ENCODE results near the gene ARL14EP.

Gene ARL14EP

GRCh38 chr11:30285416-30286121 lies 37.3 kb upstream of the ARL14EP start:
- H3K4me3 ChIP-seq (ENCODE audit: low read depth, low read length), result no peak overlapping the region
- TF ChIP-seq, protein P1, sequence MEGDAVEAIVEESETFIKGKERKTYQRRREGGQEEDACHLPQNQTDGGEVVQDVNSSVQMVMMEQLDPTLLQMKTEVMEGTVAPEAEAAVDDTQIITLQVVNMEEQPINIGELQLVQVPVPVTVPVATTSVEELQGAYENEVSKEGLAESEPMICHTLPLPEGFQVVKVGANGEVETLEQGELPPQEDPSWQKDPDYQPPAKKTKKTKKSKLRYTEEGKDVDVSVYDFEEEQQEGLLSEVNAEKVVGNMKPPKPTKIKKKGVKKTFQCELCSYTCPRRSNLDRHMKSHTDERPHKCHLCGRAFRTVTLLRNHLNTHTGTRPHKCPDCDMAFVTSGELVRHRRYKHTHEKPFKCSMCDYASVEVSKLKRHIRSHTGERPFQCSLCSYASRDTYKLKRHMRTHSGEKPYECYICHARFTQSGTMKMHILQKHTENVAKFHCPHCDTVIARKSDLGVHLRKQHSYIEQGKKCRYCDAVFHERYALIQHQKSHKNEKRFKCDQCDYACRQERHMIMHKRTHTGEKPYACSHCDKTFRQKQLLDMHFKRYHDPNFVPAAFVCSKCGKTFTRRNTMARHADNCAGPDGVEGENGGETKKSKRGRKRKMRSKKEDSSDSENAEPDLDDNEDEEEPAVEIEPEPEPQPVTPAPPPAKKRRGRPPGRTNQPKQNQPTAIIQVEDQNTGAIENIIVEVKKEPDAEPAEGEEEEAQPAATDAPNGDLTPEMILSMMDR (IDR thresholded peaks at IDR 0.05; ENCODE audit: low read depth, low read length), result no peak

- TF ChIP-seq, protein P1 (IDR thresholded peaks at IDR 0.05; ENCODE audit: low read depth, low read length), result no peak
- H3K4me3 ChIP-seq (ENCODE audit: low read depth, low read length), result no peak overlapping the region
Measured at GRCh38 chr11:30291331-30291730, 31.6 kb upstream of the ARL14EP start.

- H3K4me3 ChIP-seq (ENCODE audit: low read depth, low read length), result no peak overlapping the region
- TF ChIP-seq, protein P1 (IDR thresholded peaks at IDR 0.05; ENCODE audit: low read depth, low read length), result no peak
Measured at GRCh38 chr11:30292545-30292944, 30.4 kb upstream of the ARL14EP start.

DNA sequence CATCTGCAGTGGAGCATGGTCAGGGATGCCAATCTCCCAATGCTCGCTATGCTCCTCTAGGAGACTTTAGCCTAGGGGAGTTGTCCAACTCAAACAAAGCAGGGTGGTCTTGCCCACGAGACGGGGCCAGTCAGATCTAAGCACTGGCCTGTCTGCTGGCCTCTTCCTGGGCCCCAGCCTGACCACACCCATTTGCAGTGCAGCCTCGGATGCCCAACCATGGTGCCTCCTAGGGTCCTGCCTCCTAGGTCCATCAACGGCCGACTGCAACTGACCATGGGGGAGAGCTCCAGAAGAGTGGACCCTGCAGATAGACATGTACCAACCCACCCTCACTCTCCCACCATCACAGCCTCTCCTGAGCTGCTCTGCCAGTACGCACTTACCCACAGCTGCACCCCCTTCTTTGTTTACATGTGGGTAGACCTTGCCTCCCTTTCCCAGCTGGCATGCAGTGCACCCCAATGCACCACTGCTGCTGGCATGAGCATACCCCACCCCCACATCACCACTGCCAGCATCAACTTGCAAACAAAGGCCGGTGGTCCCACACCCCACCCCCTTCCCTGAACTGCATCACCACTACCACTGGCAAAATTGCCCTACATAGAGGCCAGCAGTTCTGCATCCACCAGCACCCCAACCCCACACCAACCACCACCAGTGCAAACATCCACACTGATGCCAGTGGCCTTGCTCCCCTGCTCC lies 27.6 kb upstream of the ARL14EP start:
- TF ChIP-seq, protein P1 (IDR thresholded peaks at IDR 0.05; ENCODE audit: low read depth, low read length), result no peak
- no peak overlapping the region for H3K4me3 ChIP-seq (ENCODE audit: low read depth, low read length)

- TF ChIP-seq, protein P1 (IDR thresholded peaks at IDR 0.05; ENCODE audit: low read depth, low read length), result no peak
- no peak overlapping the region for H3K4me3 ChIP-seq (ENCODE audit: low read depth, low read length)
Measured at GRCh38 chr11:30304620-30305019, 18.3 kb upstream of the ARL14EP start.

- TF ChIP-seq, protein P1 (IDR thresholded peaks at IDR 0.05; ENCODE audit: low read depth, low read length), result no peak
- H3K4me3 ChIP-seq (ENCODE audit: low read depth, low read length), result no peak overlapping the region
Measured at GRCh38 chr11:30310623-30311022, 12.3 kb upstream of the ARL14EP start.

DNA sequence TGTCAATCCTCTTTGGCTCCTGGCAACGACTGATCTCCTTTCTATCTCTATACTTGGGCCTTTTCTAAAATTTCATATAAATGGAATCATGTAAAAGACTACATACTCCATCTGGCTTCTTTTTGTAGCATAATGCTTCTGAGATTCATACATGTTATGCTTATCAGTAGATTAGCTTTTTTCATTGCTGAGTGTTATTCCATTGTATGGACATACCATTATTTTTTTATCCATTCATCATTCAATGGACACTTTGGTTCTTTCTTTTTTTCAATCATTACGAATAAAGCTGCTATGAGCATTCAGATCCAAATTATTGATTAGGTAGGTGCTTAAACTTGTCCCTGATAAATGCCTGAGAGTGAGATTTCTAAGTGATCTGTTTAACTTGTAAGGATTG lies 11.7 kb upstream of the ARL14EP start:
- TF ChIP-seq, protein P1 (IDR thresholded peaks at IDR 0.05; ENCODE audit: low read depth, low read length), result no peak
- H3K4me3 ChIP-seq (ENCODE audit: low read depth, low read length), result no peak overlapping the region
